Stimulated activated CD8-positive, alpha-beta memory T cell treated with anti-CD3 and anti-CD28 coated beads, Interleukin-15, amount 100 ng/mL, for 48 hours (primary cell): ENCODE results near the gene ODAD3.
"Not testable (repeated sequence)": the region's sequence is repeated elsewhere in the genome, so short reads cannot be mapped to it uniquely, and the experiment has no call there.

Experiments used
- DNase-seq, 2 donors: peaks; one replicate each; pipeline ENCODE4 v3.0.0-alpha.2; 2020; ENCODE audit warnings: low read depth in 2 of 2

ODAD3 gene

GRCh38 chr19:11460207-11460606, 25.3 kb upstream of the ODAD3 start:
- DNase-seq, result no peak

- DNase-seq, result not testable (repeated sequence)
Measured at GRCh38 chr19:11458912-11459311, 24.0 kb upstream of the ODAD3 start.

- no peak for DNase-seq
Measured at GRCh38 chr19:11458236-11458900, 23.4 kb upstream of the ODAD3 start.

- DNase-seq, result no peak
Measured at GRCh38 chr19:11457831-11458230, 22.9 kb upstream of the ODAD3 start.

- no peak for DNase-seq
Measured at GRCh38 chr19:11457115-11457514, 22.2 kb upstream of the ODAD3 start.

GRCh38 chr19:11456659-11457058, 21.7 kb upstream of the ODAD3 start:
- no peak for DNase-seq

- not testable (repeated sequence) for DNase-seq
Measured at GRCh38 chr19:11455233-11455554, 20.3 kb upstream of the ODAD3 start.

- DNase-seq, result no peak
Measured at GRCh38 chr19:11453468-11454341, 18.8 kb upstream of the ODAD3 start.

GRCh38 chr19:11452620-11453310, 17.8 kb upstream of the ODAD3 start:
- no peak for DNase-seq

GRCh38 chr19:11451871-11452619, 17.1 kb upstream of the ODAD3 start:
- no peak for DNase-seq

- DNase-seq, result no peak
Measured at GRCh38 chr19:11451327-11451870, 16.5 kb upstream of the ODAD3 start.

- DNase-seq, result no peak
Measured at GRCh38 chr19:11450570-11451326, 15.8 kb upstream of the ODAD3 start.

GRCh38 chr19:11448923-11449554, 14.1 kb upstream of the ODAD3 start:
- DNase-seq, result no peak

- no peak for DNase-seq
Measured at GRCh38 chr19:11448410-11448809, 13.5 kb upstream of the ODAD3 start.

GRCh38 chr19:11447347-11448262, 12.7 kb upstream of the ODAD3 start:
- no peak for DNase-seq

- no peak for DNase-seq
Measured at GRCh38 chr19:11446652-11447301, 11.9 kb upstream of the ODAD3 start.

- no peak for DNase-seq
Measured at GRCh38 chr19:11446271-11446651, 11.3 kb upstream of the ODAD3 start.

GRCh38 chr19:11445141-11445540, 10.2 kb upstream of the ODAD3 start:
- DNase-seq, result no peak

GRCh38 chr19:11444059-11444458, 9.1 kb upstream of the ODAD3 start:
- no peak for DNase-seq
